Fibroblast of peridontal ligament (primary cell): ENCODE results near the gene ZNF407.
"Not testable (repeated sequence)": the region's sequence is repeated elsewhere in the genome, so short reads cannot be mapped to it uniquely, and the experiment has no call there.

ENCODE experiments used
- DNase-seq: peaks from one replicate; pipeline ENCODE4 v3.0.0-alpha.2; 2010; ENCODE audit errors: extremely low read depth

The ZNF407 gene

GRCh38 chr18:74965682-74966081, 368.0 kb downstream of the ZNF407 start:
- no peak for DNase-seq

- DNase-seq: no peak
Observed at GRCh38 chr18:74967438-74967837, 369.8 kb downstream of the ZNF407 start.

- DNase-seq: no peak
Observed at GRCh38 chr18:74967979-74968378, 370.3 kb downstream of the ZNF407 start.

- not testable (repeated sequence) for DNase-seq
Observed at GRCh38 chr18:74971358-74971757, 373.7 kb downstream of the ZNF407 start.

GRCh38 chr18:74971776-74972175, 374.1 kb downstream of the ZNF407 start:
- DNase-seq: not testable (repeated sequence)

- DNase-seq: no peak
Observed at GRCh38 chr18:74972354-74972753, 374.7 kb downstream of the ZNF407 start.

GRCh38 chr18:74975001-74975400, 377.3 kb downstream of the ZNF407 start:
- DNase-seq: no peak

GRCh38 chr18:74976331-74976909, 378.8 kb downstream of the ZNF407 start:
- no peak for DNase-seq

- peak; percentile 50 for DNase-seq
Observed at GRCh38 chr18:74977041-74977440, 379.4 kb downstream of the ZNF407 start.

- no peak for DNase-seq
Observed at GRCh38 chr18:74980669-74981068, 383.0 kb downstream of the ZNF407 start.

- no peak for DNase-seq
Observed at GRCh38 chr18:74981476-74981875, 383.8 kb downstream of the ZNF407 start.

GRCh38 chr18:74982946-74983635, 385.4 kb downstream of the ZNF407 start:
- peak; percentile 15 for DNase-seq

- DNase-seq: no peak
Observed at GRCh38 chr18:74989134-74989533, 391.5 kb downstream of the ZNF407 start.

GRCh38 chr18:74990563-74991081, 393.0 kb downstream of the ZNF407 start:
- peak; percentile 28 for DNase-seq

GRCh38 chr18:74994502-74995418, 397.1 kb downstream of the ZNF407 start:
- DNase-seq: no peak

GRCh38 chr18:74995419-74995736, 397.7 kb downstream of the ZNF407 start:
- no peak for DNase-seq

- no peak for DNase-seq
Observed at GRCh38 chr18:74996055-74996454, 398.4 kb downstream of the ZNF407 start.

- no peak for DNase-seq
Observed at GRCh38 chr18:74996996-74997395, 399.3 kb downstream of the ZNF407 start.

- no peak for DNase-seq
Observed at GRCh38 chr18:75000920-75001319, 403.2 kb downstream of the ZNF407 start.

GRCh38 chr18:75003039-75003438, 405.4 kb downstream of the ZNF407 start:
- no peak for DNase-seq

- no peak for DNase-seq
Observed at GRCh38 chr18:75003764-75004690, 406.4 kb downstream of the ZNF407 start.
